H1 (cell line): Measurements from ENCODE around the gene ANKRD13C. TPM values are rescaled to one million over a fixed set of nuclear protein-coding genes. Genes with fewer than 3 reads are reported as not detected.

ENCODE experiments used
- CTCF ChIA-PET: fragments of 300-600 bp; sonication (Branson Sonifier 250); formaldehyde crosslinking; loops from one replicate; lab custom pipeline; 2021; ENCODE audit not compliant: partially characterized antibody; lab: Charles Lee
- POLR2A ChIA-PET: fragments of 300-600 bp; sonication (Branson Sonifier 250); formaldehyde crosslinking; loops from one replicate; lab custom pipeline; 2021; ENCODE audit warnings: inconsistent platforms; ENCODE audit not compliant: partially characterized antibody; lab: Charles Lee
- DNase-seq, 2 experiments: peaks; one replicate each; pipeline versions ENCODE4 v3.0.0 to v3.0.0-alpha.2; 2010 to 2022; ENCODE audit warnings: low spot score in 2 of 2, low read depth in 1 of 2, mixed read lengths in 1 of 2
- FAIRE-seq: peaks from 2 replicates; lab custom pipeline; 2011; peaks lifted over from hg19 to GRCh38; lab: Jason Lieb, UNC
- H2AFZ ChIP-seq: 2 replicates; pipeline ENCODE4 v1.8.1; 2012; ENCODE audit warnings: low read length, inconsistent platforms
- H2AK5ac ChIP-seq: 2 replicates; pipeline ENCODE4 v1.6.1; 2013; ENCODE audit warnings: low read depth, low read length
- H2BK120ac ChIP-seq: replicated peaks from 2 replicates; pipeline ENCODE3; 2013; ENCODE audit warnings: low read depth, low read length, inconsistent platforms
- H2BK12ac ChIP-seq: 2 replicates; pipeline ENCODE4 v1.6.1; 2013; ENCODE audit warnings: low read depth, low read length
- H2BK15ac ChIP-seq: 2 replicates; pipeline ENCODE4 v1.6.1; 2013; ENCODE audit warnings: low read length
- H2BK20ac ChIP-seq: 2 replicates; pipeline ENCODE4 v1.6.1; 2013; ENCODE audit warnings: low read length
- H2BK5ac ChIP-seq: 2 replicates; pipeline ENCODE4 v1.6.1; 2013; ENCODE audit warnings: low read depth, low read length
- H3K14ac ChIP-seq: 2 replicates; pipeline ENCODE4 v1.6.1; 2013; ENCODE audit warnings: inconsistent platforms; ENCODE audit not compliant: insufficient read length
- H3K18ac ChIP-seq: 2 replicates; pipeline ENCODE4 v1.6.1; 2013; ENCODE audit warnings: low read length; ENCODE audit errors: extremely low read depth
- H3K23ac ChIP-seq: 2 replicates; pipeline ENCODE4 v1.6.1; 2013; ENCODE audit warnings: inconsistent platforms; ENCODE audit not compliant: insufficient read length
- H3K23me2 ChIP-seq: 2 replicates; pipeline ENCODE4 v1.6.1; 2013; ENCODE audit warnings: low read depth, low read length
- H3K27ac ChIP-seq: 2 replicates; pipeline ENCODE4 v1.6.1; 2011; ENCODE audit warnings: low read depth, low read length, inconsistent platforms
- H3K27me3 ChIP-seq, 4 experiments: replicated peaks in 1 of 4; 1 replicate in 1 of 4; 2 replicates in 3 of 4; pipeline versions ENCODE4 v1.6.1 to v1.8.1; 2011 to 2013; ENCODE audit warnings: low read length in 3 of 4, mild to moderate bottlenecking in 3 of 4, inconsistent platforms in 2 of 4, mixed read lengths in 2 of 4, moderate library complexity in 1 of 4; ENCODE audit not compliant: control insufficient read depth in 3 of 4, insufficient read depth in 3 of 4; ENCODE audit errors: extremely low read depth in 1 of 4
- H3K36me3 ChIP-seq, 4 experiments: 2 replicates each; pipeline versions ENCODE4 v1.6.1 to v1.8.1; 2011 to 2013; ENCODE audit warnings: mild to moderate bottlenecking in 4 of 4, low read length in 3 of 4, moderate library complexity in 2 of 4, control low read depth in 1 of 4, inconsistent platforms in 1 of 4; ENCODE audit not compliant: insufficient read depth in 4 of 4, control insufficient read depth in 2 of 4
- H3K4ac ChIP-seq: replicated peaks from 2 replicates; pipeline ENCODE3; 2013; ENCODE audit warnings: low read length, low read depth, mixed read lengths, inconsistent platforms; ENCODE audit not compliant: insufficient read length
- H3K4me1 ChIP-seq, 4 experiments: replicated peaks in 1 of 4; 1 replicate in 1 of 4; 2 replicates in 3 of 4; pipeline versions ENCODE4 v1.6.1 to v1.8.1; 2011 to 2013; ENCODE audit warnings: low read length in 3 of 4, inconsistent platforms in 2 of 4, mixed read lengths in 1 of 4; ENCODE audit not compliant: insufficient read depth in 4 of 4, control insufficient read depth in 3 of 4
- H3K4me2 ChIP-seq, 2 experiments: 2 replicates each; pipeline versions ENCODE4 v1.6.1 to v1.8.1; 2011 to 2013; ENCODE audit warnings: low read depth in 2 of 2, low read length in 2 of 2, control low read depth in 1 of 2, inconsistent platforms in 1 of 2, mild to moderate bottlenecking in 1 of 2; ENCODE audit not compliant: insufficient read depth in 1 of 2
- H3K4me3 ChIP-seq, 4 experiments: fragments of 200-600, 300-600 bp in 1 of 4; sonication (generic), shearing (Covaris generic), sonication (Bioruptor Twin) in 1 of 4; 2 replicates each; pipeline versions ENCODE4 v1.5.1 to v1.8.1; 2011 to 2016; ENCODE audit warnings: low read length in 4 of 4, low read depth in 3 of 4, control low read depth in 2 of 4, inconsistent platforms in 2 of 4, mild to moderate bottlenecking in 2 of 4, mixed read lengths in 1 of 4, moderate library complexity in 1 of 4; ENCODE audit not compliant: insufficient read depth in 2 of 4; ENCODE audit errors: extremely low read depth in 1 of 4
- H3K56ac ChIP-seq: replicated peaks from 2 replicates; pipeline ENCODE3; 2013; ENCODE audit warnings: low read depth, mild to moderate bottlenecking, mixed read lengths, low read length, inconsistent platforms; ENCODE audit not compliant: insufficient read length
- H3K79me1 ChIP-seq: 2 replicates; pipeline ENCODE4 v1.6.1; 2013; ENCODE audit warnings: low read depth, low read length, control low read depth
- H3K79me2 ChIP-seq, 2 experiments: 2 replicates each; pipeline versions ENCODE4 v1.6.1 to v1.8.1; 2012 to 2013; ENCODE audit warnings: low read length in 2 of 2, mild to moderate bottlenecking in 2 of 2, inconsistent platforms in 1 of 2; ENCODE audit not compliant: insufficient read depth in 2 of 2, control insufficient read depth in 1 of 2
- H3K9ac ChIP-seq, 4 experiments: replicated peaks in 1 of 4; 1 replicate in 1 of 4; 2 replicates in 3 of 4; pipeline versions ENCODE4 v1.6.1 to v1.8.1; 2011 to 2013; ENCODE audit warnings: low read depth in 3 of 4, low read length in 3 of 4, control low read depth in 2 of 4, mild to moderate bottlenecking in 2 of 4, moderate library complexity in 2 of 4, inconsistent platforms in 1 of 4; ENCODE audit errors: extremely low read depth in 1 of 4
- H3K9me3 ChIP-seq, 2 experiments: 2 replicates each; pipeline versions ENCODE4 v1.6.1 to v1.8.1; 2012 to 2013; ENCODE audit warnings: mild to moderate bottlenecking in 2 of 2, moderate library complexity in 2 of 2, control low read depth in 1 of 2, inconsistent platforms in 1 of 2, low read depth in 1 of 2, low read length in 1 of 2, mixed read lengths in 1 of 2; ENCODE audit not compliant: insufficient read depth in 2 of 2
- H4K20me1 ChIP-seq, 2 experiments: replicated peaks in 1 of 2; 2 replicates each; pipeline versions ENCODE3 to v1.8.1; 2011 to 2013; ENCODE audit warnings: inconsistent platforms in 2 of 2, low read length in 2 of 2, mild to moderate bottlenecking in 1 of 2; ENCODE audit not compliant: insufficient read depth in 2 of 2, control insufficient read depth in 1 of 2
- H4K5ac ChIP-seq: 2 replicates; pipeline ENCODE4 v1.6.1; 2013; ENCODE audit warnings: low read length, low read depth, mixed read lengths, inconsistent platforms; ENCODE audit not compliant: insufficient read length
- H4K8ac ChIP-seq: 2 replicates; pipeline ENCODE4 v1.8.0; 2013; ENCODE audit warnings: mild to moderate bottlenecking, moderate library complexity, low read length, inconsistent platforms; ENCODE audit not compliant: insufficient read depth; ENCODE audit errors: extremely low read depth
- H4K91ac ChIP-seq: replicated peaks from 2 replicates; pipeline ENCODE3; 2013; ENCODE audit warnings: low read length, mixed read lengths, inconsistent platforms; ENCODE audit not compliant: insufficient read length
- CHD2 ChIP-seq: IDR thresholded peaks from 2 replicates; pipeline ENCODE4 v1.6.1; 2012; ENCODE audit warnings: low read length, improper control_type of control experiment
- E2F6 ChIP-seq: IDR thresholded peaks from 2 replicates; pipeline ENCODE4 v1.6.1; 2012; ENCODE audit warnings: inconsistent platforms
- EGR1 ChIP-seq: IDR thresholded peaks from 2 replicates; pipeline ENCODE4 v1.6.1; 2011; ENCODE audit warnings: low read depth, low read length, borderline replicate concordance
- EP300 ChIP-seq, 2 experiments: IDR thresholded peaks; 1 replicate in 1 of 2; 2 replicates in 1 of 2; pipeline ENCODE4 v1.6.1; 2011 to 2012; ENCODE audit warnings: low read depth in 2 of 2, low read length in 2 of 2, mild to moderate bottlenecking in 2 of 2, borderline replicate concordance in 1 of 2, inconsistent platforms in 1 of 2, moderate library complexity in 1 of 2
- EZH2 ChIP-seq: fragments of 200-600 bp; sonication (generic); IDR thresholded peaks from 2 replicates; pipeline ENCODE4 v1.7.1; 2012; ENCODE audit warnings: low read depth, mild to moderate bottlenecking, moderate library complexity, low read length, inconsistent platforms; ENCODE audit not compliant: severe bottlenecking
- JUND ChIP-seq: IDR thresholded peaks from 2 replicates; pipeline ENCODE4 v1.6.1; 2011; ENCODE audit warnings: mild to moderate bottlenecking, improper control_type of control experiment, low read length
- KDM4A ChIP-seq: IDR thresholded peaks from one replicate; pipeline ENCODE4 v1.7.1; 2012; ENCODE audit warnings: low read depth, mild to moderate bottlenecking, moderate library complexity, low read length, inconsistent platforms; ENCODE audit not compliant: severe bottlenecking
- KDM5A ChIP-seq: fragments of 200-600 bp; IDR thresholded peaks from 2 replicates; pipeline ENCODE4 v1.7.1; 2012; ENCODE audit warnings: mild to moderate bottlenecking, low read length, inconsistent platforms, mixed read lengths
- POLR2A ChIP-seq, 2 experiments: IDR thresholded peaks; 1 replicate in 1 of 2; 2 replicates in 1 of 2; pipeline ENCODE4 v1.6.1; 2011; ENCODE audit warnings: low read depth in 2 of 2, low read length in 2 of 2, mild to moderate bottlenecking in 2 of 2; ENCODE audit errors: control extremely low read depth in 1 of 2
- POLR2AphosphoS5 ChIP-seq: IDR thresholded peaks from 2 replicates; pipeline ENCODE4 v1.6.1; 2011; ENCODE audit warnings: low read depth, low read length
- RFX5 ChIP-seq: IDR thresholded peaks from 2 replicates; pipeline ENCODE4 v1.6.1; 2011; ENCODE audit warnings: low read depth, low read length, improper control_type of control experiment, borderline replicate concordance
- SP2 ChIP-seq: IDR thresholded peaks from 2 replicates; pipeline ENCODE4 v1.6.1; 2012; ENCODE audit warnings: mild to moderate bottlenecking, low read length, inconsistent platforms
- SUZ12 ChIP-seq: fragments of 200-600 bp; sonication (generic); IDR thresholded peaks from 2 replicates; pipeline ENCODE4 v1.6.1; 2012; ENCODE audit warnings: mild to moderate bottlenecking, inconsistent platforms, low read length, moderate library complexity, mixed read lengths
- TAF1 ChIP-seq: IDR thresholded peaks from 2 replicates; pipeline ENCODE4 v1.6.1; 2011; ENCODE audit warnings: mild to moderate bottlenecking, low read depth, low read length
- ZNF274 ChIP-seq: IDR thresholded peaks from 2 replicates; pipeline ENCODE4 v1.7.0; 2012; ENCODE audit warnings: low read length, borderline replicate concordance; ENCODE audit errors: extremely low read depth
- polyA plus RNA-seq, 7 experiments: library from polyadenylated mRNA; depleted of rRNA in 3 of 7; stranded (reverse) in 5 of 7; unstranded in 2 of 7; fragments of >200 nt in 5 of 7; fragments of 200-250 nt in 2 of 7; gene quantifications; 1 replicate in 5 of 7; 2 replicates in 1 of 7; 4 replicates in 1 of 7; pipeline versions ENCODE4 v1.2.1 to v1.2.3, GENCODE V29; 2011 to 2013; ENCODE audit warnings: missing spikeins in 2 of 7, mixed read lengths in 2 of 7
- total RNA-seq: library from RNA; stranded (reverse); fragmentation: NEBNext Ultra II Directional; extraction: Animal tissue kit (Norgen Biotek cat#: 25700); gene quantifications from 2 replicates; pipeline ENCODE4 v1.2.1, GENCODE V29; 2021

Gene ANKRD13C
- total and polyA plus RNA-seq, 2 of the 8 experiments (the other 6 are each of a cell fraction or from before 2014, with no cell fraction given) = 4.8 to 21.7 TPM

DNA sequence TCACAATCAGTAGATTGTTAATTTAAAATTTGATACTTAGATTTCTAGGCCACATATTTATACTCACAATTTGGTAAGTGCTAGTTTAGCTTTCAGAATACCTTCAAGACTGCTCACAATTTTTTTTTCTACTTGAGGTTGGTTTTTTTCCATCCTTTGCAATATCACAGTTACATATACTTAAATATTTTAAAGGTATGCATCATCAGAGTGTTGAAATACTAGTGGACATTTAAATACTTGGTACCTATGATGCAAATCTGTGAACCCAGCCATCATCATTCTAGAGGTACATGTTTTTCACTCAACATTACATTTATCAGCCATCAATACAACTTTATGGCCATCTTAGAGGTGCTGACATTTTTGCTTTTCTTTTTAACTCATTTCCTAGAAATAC is 143.0 kb downstream of the ANKRD13C start:
- Histone ChIP-seq H3K36me3 (peaks cover 0 to 11% (median 1%) of the 10 kb centered on the region in 4 experiments; a peak in 3 of 8 replicates), H4K20me1 (peaks cover 0 to 1% of the 10 kb centered on the region in 2 experiments), H3K23me2 (no peaks in the 10 kb centered on the region), H3K9ac (no peak overlapping the region), H3K79me1 (peaks cover 2% of the 10 kb centered on the region; the same call in 1 of the 2 replicates), H3K23ac (no peak overlapping the region), H4K91ac (no peak overlapping the region), H2AFZ (no peak overlapping the region), H3K9me3 (no peaks in the 10 kb centered on the region), H3K4me1 (peaks cover 0 to 6% (median 0%) of the 10 kb centered on the region in 4 experiments; a peak in 1 of 7 replicates), H3K4me3 (no peak overlapping the region), H3K79me2 (peaks cover 10 to 98% of the 10 kb centered on the region in 2 experiments), H4K5ac (no peak overlapping the region), H3K27ac (no peak overlapping the region), H2BK12ac (no peak overlapping the region), H2BK15ac (no peak overlapping the region), H3K27me3 (no peaks in the 10 kb centered on the region), H3K14ac (no peak overlapping the region), H2BK120ac (no peak overlapping the region), H4K8ac (no peak overlapping the region), H2AK5ac (no peak overlapping the region), H3K18ac (no peak overlapping the region), H3K4me2 (no peak overlapping the region), H3K4ac (no peak overlapping the region), H3K56ac (no peak overlapping the region), H2BK20ac (no peak overlapping the region), H2BK5ac (no peak overlapping the region)
- ChIA-PET POLR2A (interaction anchor here (8.5 kb wide), 1 partner anchor 9 kb away, joined by 67 read pairs; the partner anchor contains the start of gene SRSF11), CTCF (interaction anchor here (1.5 kb wide), 1 partner anchor 9 kb away, joined by 4 read pairs; the partner anchor contains the start of gene SRSF11)
- no peak for DNase-seq
- no peak for FAIRE-seq
- TF ChIP-seq RFX5 = no peak
- TF ChIP-seq SUZ12 = no peak
- no peak for TF ChIP-seq TAF1
- TF ChIP-seq KDM5A = no peak
- TF ChIP-seq JUND = no peak
- TF ChIP-seq POLR2AphosphoS5 = no peak
- no peak for TF ChIP-seq E2F6
- TF ChIP-seq POLR2A (IDR thresholded peaks at IDR 0.05; ENCODE audit: control extremely low read depth in 1 of 2, low read depth in 2 of 2, low read length in 2 of 2) = no peak
- TF ChIP-seq SP2 = no peak
- no peak for TF ChIP-seq EZH2
- TF ChIP-seq EGR1 = no peak
- no peak for TF ChIP-seq CHD2
- no peak for TF ChIP-seq ZNF274
- TF ChIP-seq EP300 (IDR thresholded peaks at IDR 0.05; ENCODE audit: borderline replicate concordance in 1 of 2, low read depth in 2 of 2, low read length in 2 of 2) = no peak
- no peak for TF ChIP-seq KDM4A
